Esophagus muscularis mucosa (tissue), 4 donors: ENCODE data around the gene CHSY3.

ENCODE experiments used
- CTCF ChIP-seq, 3 experiments: fragments of 200-600 bp in 2 of 3; fragments of 450-650 bp in 1 of 3; sonication (generic) in 2 of 3; IDR thresholded peaks; one replicate each; pipeline ENCODE4 v1.5.1; 2017 to 2019; ENCODE audit warnings: antibody characterized with exemption in 3 of 3, mild to moderate bottlenecking in 2 of 3, moderate library complexity in 1 of 3
- EP300 ChIP-seq: sonication (generic); formaldehyde crosslinking; IDR thresholded peaks from one replicate; pipeline ENCODE4 v1.6.1; 2017; ENCODE audit warnings: antibody characterized with exemption
- POLR2A ChIP-seq: fragments of 450-650 bp; IDR thresholded peaks from one replicate; pipeline ENCODE4 v1.6.1; 2017; ENCODE audit warnings: antibody characterized with exemption, moderate library complexity, mild to moderate bottlenecking, low read depth
- POLR2AphosphoS5 ChIP-seq, 2 donors: sonication (generic); formaldehyde crosslinking; IDR thresholded peaks; one replicate each; pipeline ENCODE4 v1.6.1; 2017; ENCODE audit warnings: antibody characterized with exemption in 2 of 2

- TF ChIP-seq POLR2AphosphoS5 (IDR thresholded peaks at IDR 0.05) (no peak), EP300 (no peak), CTCF (IDR thresholded peaks at IDR 0.05) (no peak), POLR2A (no peak)
Measured at GRCh38 chr5:130011986-130012385, 107.7 kb downstream of the CHSY3 start.
